Measurements from ENCODE around the gene SPRED2.

The SPRED2 gene

DNA sequence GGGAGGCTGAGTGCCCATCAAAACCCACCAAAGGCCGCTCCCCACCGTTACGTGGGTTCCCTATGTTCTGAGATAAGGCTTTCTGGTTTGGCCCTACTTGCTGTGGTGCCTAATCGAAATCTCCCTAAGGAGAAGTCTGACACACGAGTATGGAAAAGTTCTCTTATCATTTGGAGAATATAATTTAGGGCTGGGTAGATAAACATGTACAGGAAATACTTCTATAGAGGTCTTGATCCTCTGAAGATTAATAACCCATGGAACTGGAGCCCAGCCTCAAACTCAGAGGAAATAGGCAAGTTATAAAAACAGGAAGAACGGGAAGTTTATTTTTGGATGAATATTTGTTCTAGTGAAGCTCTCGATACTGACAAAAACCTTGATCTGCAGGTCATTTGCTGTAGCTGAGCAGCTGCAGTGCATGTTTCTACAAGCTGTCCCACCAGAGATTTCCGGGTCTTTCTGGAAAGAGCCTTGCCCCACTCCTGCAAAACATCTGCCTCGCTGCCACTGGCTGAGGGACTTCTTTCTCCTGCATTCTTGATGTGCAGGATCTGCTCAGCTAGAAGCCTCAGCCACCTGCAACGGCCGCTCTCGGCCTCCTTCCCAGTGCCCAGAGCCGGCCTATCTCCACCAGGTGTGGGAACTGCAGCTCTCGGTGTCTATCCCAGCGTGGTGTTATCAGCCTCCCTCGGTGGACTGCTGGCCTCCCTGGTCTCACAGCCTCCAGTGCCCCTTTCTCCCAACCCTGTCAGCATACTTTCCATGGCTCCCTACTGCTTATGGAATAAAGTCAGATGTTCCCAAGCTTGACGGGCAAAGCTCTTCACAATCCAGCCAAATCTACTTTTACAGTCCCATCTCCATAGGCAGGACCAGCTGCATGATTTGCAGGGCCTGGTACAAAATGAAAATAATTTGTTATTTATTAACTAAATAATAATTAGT lies 48.6 kb downstream of the SPRED2 start:
- DNase-seq, result no peak

- no peak for DNase-seq
Measured at GRCh38 chr2:65382776-65383357, 49.5 kb downstream of the SPRED2 start.

DNA sequence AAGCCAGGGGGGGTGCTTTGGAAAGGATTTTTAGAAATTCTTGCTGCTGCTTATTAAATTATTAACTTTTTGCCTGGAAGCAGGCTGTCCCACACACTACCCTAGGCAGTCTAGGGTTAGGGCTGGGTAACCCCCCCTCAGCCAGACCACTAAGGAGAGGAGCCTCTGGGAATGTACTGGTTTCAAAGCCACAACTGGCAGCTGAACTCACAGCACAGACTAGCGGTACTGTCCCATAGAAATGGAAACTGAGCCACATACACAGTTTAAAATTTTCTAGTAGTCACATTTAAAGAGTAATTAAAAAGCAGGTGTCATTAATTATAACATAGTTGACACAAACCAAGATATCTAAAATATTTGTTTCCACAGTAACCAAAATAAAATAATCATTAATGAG lies 50.1 kb downstream of the SPRED2 start:
- DNase-seq, result no peak

DNA sequence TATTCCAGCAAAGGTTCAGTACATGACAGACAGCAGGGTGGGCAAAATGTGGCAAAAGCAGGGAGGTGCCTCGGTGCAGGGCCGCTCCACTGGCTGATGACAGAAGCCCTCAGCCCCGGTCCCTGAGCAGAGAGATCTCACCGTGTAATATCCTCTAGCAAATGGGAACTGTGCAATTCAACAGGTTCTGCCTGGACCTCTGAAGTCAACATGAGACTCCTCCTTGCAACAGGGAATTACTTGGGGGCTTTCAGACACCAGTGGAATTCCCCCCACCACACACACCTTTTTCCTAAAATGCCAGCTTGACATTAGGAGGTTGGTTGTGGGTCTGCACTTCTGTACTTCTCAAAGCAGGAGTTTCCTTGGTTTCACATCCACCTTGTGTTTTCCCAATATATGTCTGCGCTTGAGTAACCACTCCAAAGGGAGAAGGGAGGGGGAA lies 50.8 kb downstream of the SPRED2 start:
- no peak for DNase-seq

DNA sequence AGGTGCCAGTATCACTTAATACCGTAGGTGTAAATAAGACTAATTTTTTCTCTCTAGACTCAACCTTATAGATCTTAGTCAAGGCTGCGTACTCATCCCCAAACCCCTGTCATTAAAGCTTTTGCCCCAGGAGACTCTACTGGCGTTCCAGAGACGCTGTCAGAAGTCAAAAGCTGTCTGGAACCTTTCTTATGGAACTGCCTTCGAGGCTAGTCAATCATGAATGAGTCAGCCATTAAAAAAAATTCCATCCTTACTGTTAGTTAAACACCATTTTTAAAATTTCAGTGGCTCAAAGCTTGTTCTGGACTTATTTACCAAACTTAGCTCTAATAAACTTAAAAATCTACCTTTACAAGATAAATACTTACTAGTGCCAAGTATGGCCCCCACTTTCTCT lies 52.1 kb downstream of the SPRED2 start:
- DNase-seq, result no peak

DNA sequence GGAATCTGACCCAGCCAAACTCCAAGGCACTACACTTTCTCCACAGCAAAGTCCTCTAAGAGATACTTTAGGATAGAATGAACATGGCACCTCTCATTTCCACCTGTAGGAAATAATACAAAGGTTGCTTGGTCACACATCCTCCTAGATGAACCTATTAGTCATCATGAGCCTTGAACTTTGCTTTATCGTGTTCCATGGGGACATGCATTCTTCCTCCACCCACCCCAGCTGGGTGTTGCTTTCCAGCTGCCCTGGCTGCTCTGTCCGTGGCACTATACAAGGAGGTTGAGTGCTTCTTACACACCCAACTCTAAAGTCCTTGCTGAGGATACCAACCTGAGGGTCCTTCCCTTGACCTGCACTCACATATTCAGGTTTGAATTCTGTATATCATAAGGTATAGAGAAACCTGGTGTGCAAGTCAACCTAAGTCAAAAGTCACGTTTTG lies 52.7 kb downstream of the SPRED2 start:
- no peak for DNase-seq

GRCh38 chr2:65379223-65379622 lies 53.2 kb downstream of the SPRED2 start:
- DNase-seq, result no peak

DNA sequence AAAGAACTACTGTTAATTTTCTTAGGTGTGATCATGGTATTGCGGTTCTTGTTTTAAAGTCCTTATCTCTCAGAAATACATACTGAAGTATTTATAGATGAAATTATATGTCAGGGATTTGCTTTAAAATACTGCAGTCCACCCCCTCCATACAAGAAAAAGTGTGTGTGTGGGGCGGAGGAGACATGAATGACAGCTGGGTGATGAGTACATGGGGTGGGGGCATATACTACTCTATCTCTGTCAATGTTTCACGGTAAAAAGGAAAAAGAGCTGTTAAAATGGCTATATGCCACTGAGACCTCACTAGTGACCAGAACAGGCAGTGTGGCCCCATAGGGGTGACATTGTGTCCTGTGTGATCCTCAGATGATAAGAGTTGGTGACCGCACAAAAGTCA lies 54.1 kb downstream of the SPRED2 start:
- no peak for DNase-seq

- DNase-seq, result no peak
Measured at GRCh38 chr2:65377556-65378192, 54.7 kb downstream of the SPRED2 start.

DNA sequence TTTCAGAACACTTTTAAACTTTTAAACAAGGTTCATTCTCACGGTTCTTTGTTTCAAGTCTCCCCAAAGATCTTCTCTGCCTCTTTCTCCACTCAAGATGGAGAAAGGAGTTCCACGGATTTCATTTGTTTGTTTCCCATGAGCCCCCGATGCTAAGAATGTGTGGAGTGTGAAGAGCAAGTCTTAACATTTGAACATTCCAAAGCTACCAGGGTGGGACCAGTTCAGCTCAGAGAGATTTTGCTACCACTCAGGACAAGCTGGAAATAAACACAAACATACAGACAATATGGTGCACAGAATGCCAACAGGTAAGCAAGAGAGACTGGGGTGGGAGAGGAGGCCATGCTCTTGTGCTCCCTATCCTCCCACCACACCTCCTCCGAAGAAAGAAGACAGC lies 56.7 kb downstream of the SPRED2 start:
- no peak for DNase-seq

DNA sequence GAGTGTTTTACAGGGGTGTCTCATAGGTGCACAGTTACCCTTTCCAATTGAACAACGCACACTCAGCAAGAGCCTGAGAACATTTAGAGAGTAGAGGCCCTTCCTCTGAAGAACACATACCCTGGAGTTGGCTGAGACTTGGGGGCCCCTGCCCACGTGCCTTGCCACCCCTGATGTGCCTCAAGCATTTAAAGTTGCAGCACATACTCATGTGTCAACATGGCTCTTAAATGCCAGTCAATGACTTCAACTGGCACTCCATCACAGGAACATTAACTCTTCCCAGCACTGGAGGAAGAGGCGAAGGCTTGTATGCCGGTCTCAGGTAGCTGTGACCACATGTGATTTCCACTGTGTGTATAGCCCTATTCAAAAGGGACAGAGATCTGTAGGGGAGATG lies 57.4 kb downstream of the SPRED2 start:
- DNase-seq, result no peak

- DNase-seq, result no peak
Measured at GRCh38 chr2:65374575-65374974, 57.8 kb downstream of the SPRED2 start.

- no peak for DNase-seq
Measured at GRCh38 chr2:65373365-65373918, 59.0 kb downstream of the SPRED2 start.

DNA sequence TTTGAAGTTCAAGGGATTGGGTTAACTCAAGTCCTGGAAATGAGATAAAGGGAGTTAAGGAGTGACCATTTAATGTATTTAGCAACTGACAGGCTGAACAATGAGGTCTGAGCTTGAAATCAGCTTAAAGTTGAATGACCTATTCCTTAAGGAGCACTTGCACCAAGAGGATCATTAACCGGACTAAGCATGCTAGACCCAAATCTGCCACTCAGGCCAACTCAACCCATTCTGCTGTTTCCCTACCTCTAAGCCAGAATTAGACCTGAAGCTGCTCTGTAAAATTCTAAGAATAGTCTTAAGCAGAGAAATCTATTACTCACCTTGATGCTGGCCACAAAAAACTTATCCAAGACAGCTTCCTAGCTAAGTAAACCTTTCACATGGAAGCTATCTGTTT lies 59.8 kb downstream of the SPRED2 start:
- DNase-seq, result no peak

DNA sequence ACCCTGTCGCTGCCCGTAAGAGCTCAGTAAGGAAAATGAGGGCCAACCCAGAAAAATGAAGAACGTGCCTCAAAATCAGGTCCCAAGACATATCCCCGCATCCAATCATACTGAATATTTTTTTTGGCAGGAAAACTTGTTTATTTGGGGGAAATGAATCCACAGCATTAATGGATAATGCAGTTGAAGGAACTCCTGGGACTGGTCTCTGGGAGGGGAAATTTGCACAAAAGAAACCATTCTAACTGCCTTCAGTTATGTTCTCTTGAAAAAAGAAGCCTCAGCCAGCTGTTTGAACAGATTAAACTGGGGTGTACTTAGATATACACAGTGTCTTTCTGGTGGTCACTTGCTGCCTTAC lies 61.3 kb downstream of the SPRED2 start:
- DNase-seq, result no peak

GRCh38 chr2:65370387-65371073 lies 61.9 kb downstream of the SPRED2 start:
- no peak for DNase-seq

GRCh38 chr2:65369980-65370379 lies 62.4 kb downstream of the SPRED2 start:
- DNase-seq, result no peak

DNA sequence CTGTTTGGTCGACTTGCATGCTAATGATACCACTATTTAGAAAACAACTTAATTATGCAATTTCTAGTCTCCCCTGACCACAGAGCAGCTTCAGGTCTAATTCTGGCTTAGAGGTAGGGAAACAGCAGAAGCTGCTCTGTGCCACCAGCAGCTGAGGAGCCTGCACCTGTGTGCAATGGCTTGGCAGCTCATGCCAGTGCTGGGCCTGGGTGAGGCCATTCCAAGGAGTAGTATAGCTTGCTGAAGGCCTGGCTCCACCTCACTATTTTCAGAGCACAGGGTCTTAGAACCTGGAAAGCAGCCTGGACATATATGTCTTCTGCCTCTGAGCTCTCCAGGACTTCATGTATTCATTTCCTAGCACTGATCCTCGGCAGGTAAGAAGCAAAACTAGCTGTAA lies 62.8 kb downstream of the SPRED2 start:
- no peak for DNase-seq

- no peak for DNase-seq
Measured at GRCh38 chr2:65368468-65368867, 63.9 kb downstream of the SPRED2 start.

DNA sequence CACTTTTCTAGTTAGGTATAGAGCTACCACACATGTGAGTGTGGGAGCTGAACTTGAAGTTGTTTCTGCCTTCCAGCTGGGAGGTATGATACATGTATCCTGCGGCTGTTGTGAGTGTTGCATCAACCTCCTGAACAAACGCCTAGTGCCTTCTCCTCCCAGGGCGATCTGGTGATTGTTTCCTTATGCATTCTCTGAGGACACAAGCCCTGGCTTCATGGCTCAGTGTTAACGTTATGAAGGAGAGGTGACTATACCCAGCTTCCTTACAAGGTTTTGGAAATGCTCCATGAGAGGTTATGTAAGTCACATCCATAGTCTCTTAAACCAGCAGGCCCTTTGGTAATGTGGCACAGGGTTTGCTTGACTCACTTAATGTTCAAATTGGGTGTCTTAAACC lies 64.9 kb downstream of the SPRED2 start:
- no peak for DNase-seq

- DNase-seq, result no peak
Measured at GRCh38 chr2:65366595-65367125, 65.7 kb downstream of the SPRED2 start.

- DNase-seq, result no peak
Measured at GRCh38 chr2:65364986-65365733, 67.2 kb downstream of the SPRED2 start.
